ENCODE measurements around the gene PRICKLE4. TPM values are rescaled to one million over a fixed set of nuclear protein-coding genes. Genes with fewer than 3 reads are reported as not detected.

PRICKLE4 gene
- total RNA-seq, 1 donor from 2014 or later, result 0.53 TPM

DNA sequence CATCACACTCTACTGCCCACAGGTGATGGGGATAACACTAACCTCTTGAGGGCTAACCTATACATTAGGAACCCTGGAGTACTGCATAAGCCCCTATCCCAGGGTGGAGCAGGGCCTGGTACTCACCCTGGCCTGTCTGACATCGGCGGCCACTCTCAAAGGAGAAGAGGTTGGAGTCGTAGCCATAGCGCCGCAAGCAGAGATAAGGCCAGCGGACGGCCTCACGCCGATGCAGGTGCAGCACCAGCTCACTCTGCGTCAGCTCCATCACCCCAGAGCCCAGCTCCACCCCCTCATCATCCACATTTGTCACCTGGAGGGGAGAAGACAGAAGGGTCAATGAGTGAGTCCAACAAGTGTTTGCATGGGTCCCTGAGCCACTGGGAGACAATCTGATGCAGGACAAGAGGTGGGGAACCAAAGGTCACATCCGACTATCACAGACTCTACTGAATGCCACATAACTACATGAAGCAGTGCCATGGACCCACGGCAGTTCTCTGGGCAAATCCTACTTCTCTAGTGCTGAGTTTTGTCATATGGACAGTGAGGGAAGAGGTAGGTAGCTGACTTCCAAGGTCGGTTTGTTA is 5.2 kb upstream of the PRICKLE4 start:
- DNase-seq (ENCODE audit: low read depth) (no peak), FAIRE-seq (no peak)
- TF ChIP-seq CTCF (IDR thresholded peaks at IDR 0.05; ENCODE audit: insufficient read depth, low read length, severe bottlenecking), result no peak
- H3K36me3 ChIP-seq (ENCODE audit: control insufficient read depth, insufficient read depth, low read length), result peaks cover 19% of the 10 kb centered on the region
- no peak overlapping the region for H3K4me3 ChIP-seq (ENCODE audit: low read depth, low read length)
- no peaks in the 10 kb centered on the region for H3K27me3 ChIP-seq (ENCODE audit: control insufficient read depth, insufficient read depth, low read length)

DNA sequence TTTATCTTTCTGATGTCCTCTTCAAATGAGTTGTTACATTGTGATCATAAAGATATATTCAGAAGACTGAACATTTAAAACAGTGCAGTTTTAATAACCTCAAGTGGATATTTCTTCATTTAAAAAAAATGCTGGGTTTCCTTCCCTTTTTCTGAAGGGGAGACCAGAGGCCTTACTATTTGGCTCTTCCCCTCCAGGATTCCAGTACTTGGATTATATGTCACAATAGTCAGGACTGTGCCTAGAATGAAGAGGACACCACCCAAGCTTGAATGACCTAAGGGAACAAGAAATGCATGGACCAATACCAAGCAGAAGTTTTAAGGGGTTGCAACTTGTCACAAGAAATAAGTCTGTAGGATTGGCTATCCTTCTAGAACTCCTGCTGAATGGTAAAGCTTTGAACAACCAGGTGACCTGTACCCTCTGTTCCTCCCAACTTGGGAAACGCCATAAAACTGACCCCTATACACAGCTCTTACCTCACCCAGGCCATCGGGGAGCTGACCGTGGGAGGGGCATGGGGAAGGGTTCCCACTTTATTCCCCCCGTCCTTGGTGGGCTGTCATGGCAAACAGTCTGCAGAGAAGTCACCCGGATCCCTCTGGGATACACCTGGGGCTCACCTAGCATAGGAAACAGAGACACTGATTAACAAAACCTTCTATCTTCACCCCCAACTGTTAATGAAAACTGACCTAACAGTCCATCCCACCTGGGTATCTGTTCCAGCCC is 2.9 kb upstream of the PRICKLE4 start:
- H3K36me3 ChIP-seq (ENCODE audit: control insufficient read depth, insufficient read depth, low read length), result peaks cover 12% of the 10 kb centered on the region
- FAIRE-seq, result no peak
- no peaks in the 10 kb centered on the region for H3K27me3 ChIP-seq (ENCODE audit: control insufficient read depth, insufficient read depth, low read length)
- DNase-seq (ENCODE audit: low read depth), result no peak
- no peak for TF ChIP-seq CTCF (IDR thresholded peaks at IDR 0.05; ENCODE audit: insufficient read depth, low read length, severe bottlenecking)
- no peak overlapping the region for H3K4me3 ChIP-seq (ENCODE audit: low read depth, low read length)

DNA sequence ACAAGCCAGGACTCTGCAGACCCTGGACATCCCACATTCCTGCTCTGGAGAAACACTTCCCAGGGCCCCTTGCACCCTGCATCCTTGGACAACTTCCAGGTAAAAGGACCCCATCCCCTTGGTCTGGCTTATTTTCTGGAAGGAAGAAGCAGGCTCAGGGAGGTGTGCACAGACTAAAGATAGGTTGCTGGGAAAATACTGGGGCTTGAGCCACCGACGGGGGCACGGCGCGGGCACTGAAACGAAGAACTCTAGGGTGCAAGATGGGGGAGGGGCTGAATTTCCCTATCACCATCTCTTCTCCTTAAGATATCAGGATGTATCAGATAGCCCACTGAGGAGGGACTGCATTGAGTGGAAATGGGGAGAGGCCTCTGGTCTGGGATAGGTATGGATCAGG is 1.7 kb upstream of the PRICKLE4 start:
- Histone ChIP-seq H3K36me3 (ENCODE audit: control insufficient read depth, insufficient read depth, low read length) (peaks cover 12% of the 10 kb centered on the region), H3K27me3 (ENCODE audit: control insufficient read depth, insufficient read depth, low read length) (no peaks in the 10 kb centered on the region), H3K4me3 (ENCODE audit: low read depth, low read length) (peak overlapping the region; percentile 58)
- FAIRE-seq (no peak), DNase-seq (ENCODE audit: low read depth) (no peak)
- TF ChIP-seq CTCF (IDR thresholded peaks at IDR 0.05; ENCODE audit: insufficient read depth, low read length, severe bottlenecking), result no peak

GRCh38 chr6:41779336-41779735 is 1.2 kb upstream of the PRICKLE4 start:
- peak overlapping the region; percentile 58 for H3K4me3 ChIP-seq (ENCODE audit: low read depth, low read length)
- no peak for FAIRE-seq
- TF ChIP-seq CTCF (IDR thresholded peaks at IDR 0.05; ENCODE audit: insufficient read depth, low read length, severe bottlenecking), result no peak
- DNase-seq (ENCODE audit: low read depth), result no peak
- H3K27me3 ChIP-seq (ENCODE audit: control insufficient read depth, insufficient read depth, low read length), result no peaks in the 10 kb centered on the region
- H3K36me3 ChIP-seq (ENCODE audit: control insufficient read depth, insufficient read depth, low read length), result peaks cover 13% of the 10 kb centered on the region

DNA sequence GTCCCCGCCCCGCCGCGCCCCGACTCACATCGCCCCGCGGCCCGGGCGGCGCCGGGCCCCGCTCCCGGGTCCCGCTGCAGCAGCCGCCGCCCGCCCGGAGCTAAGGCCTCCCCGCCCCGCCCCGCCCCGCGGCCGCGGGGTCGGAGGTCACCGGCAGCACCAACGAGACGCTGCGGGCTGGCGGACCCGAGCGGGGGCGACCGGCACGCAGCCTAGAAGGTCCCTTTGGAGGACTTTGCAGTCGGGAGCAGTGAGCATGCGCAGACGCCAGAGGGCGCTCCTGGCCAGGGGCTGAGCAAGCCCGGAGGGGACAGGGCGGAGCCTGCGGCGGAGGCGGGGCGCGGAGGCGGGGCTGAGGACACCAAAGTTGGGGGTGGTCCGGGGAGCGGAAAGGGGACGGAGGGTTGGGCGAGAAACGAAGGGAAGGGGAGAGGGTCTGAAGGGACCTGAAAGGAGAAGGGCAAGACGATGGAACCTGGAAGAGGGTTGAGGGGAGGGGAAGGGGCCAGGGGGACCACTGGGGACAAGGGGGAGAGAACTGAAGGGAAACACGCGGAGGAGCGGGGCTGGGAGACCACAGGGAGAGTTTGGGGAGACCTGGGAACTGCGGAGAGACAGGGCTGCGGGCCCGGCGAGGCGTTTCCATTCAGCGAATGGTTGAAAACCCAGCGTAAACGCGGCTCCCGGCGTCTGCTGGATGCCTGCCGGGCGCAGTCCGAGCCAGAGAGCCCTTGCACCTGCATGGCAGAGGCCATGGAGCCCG is 613 bp upstream of the PRICKLE4 start, which contains the start of gene FRS3:
TSS of gene FRS3 (minus strand) at position 113 of the 763 bp plus-strand sequence. CDS start 2,913 bp downstream, outside the sequence.
- Histone ChIP-seq H3K4me3 (ENCODE audit: low read depth, low read length) (peak within 1 kb of the TSS; percentile 58), H3K27me3 (ENCODE audit: control insufficient read depth, insufficient read depth, low read length) (no peaks in the 10 kb centered on the region), H3K36me3 (ENCODE audit: control insufficient read depth, insufficient read depth, low read length) (peaks cover 7% of the 10 kb centered on the region)
- DNase-seq (ENCODE audit: low read depth) (peak; percentile 72), FAIRE-seq (no peak)
- peak; percentile 97 for TF ChIP-seq CTCF (IDR thresholded peaks at IDR 0.05; ENCODE audit: insufficient read depth, low read length, severe bottlenecking)
